ENCODE results near the gene EPHB4. TPM values are rescaled to one million over a fixed set of nuclear protein-coding genes. Genes with fewer than 3 reads are reported as not detected.

EPHB4 gene
- total and polyA plus RNA-seq, 11 donors, result 10.7 to 76.2 (median 21.4) TPM

DNA sequence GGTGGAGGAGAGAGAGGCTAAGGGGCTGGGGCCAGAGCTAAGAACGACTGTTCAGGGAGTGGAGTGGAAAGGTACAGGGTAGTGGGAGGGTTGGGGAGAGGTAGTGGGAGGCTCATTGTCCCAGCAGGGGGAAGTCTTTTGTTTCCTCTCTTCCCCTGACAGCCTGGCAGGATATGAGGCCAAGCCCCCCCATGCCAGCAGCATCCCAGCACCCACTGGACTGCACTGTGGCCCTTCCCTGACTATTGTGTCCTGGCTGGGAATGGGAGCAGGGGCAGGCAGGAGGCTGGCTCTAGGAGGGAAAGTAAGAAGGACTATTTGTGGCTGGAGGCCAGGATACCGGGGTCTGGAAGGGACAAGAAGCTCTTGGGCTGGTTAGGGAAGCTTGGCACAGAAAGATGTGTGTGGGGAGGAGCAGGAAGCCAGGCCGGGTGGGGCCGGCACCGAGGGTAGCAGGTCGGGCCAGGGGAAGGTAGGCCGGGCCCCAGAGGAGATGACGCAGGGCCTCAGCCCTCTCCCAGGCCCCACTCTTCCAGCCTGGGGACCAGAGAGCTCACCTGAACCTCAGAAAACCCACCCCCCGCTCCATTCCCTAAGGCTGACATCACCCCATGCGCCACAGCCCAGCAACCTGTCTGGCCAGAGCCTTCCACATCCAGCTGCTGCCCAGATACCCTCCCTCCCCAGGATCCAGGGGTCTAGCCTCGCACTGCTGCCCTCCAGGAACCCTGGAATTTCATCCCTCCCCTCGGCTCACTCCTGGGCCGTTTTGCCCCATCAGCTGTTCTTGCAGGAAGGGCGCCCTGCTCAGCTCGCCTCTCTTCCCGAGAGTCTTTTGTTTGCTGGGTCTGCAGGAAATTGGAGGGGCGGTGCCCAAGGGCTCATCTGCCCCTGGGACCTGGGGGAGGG is 8.8 kb upstream of the EPHB4 start:
- no peaks in the 10 kb centered on the region for H3K9me3 ChIP-seq
- DNase-seq, result peak; percentile 69 to 83 (median 79)
- ATAC-seq, result peak; percentile 70 to 90 (median 78)
- 36 to 51% (median 44%) methylated on average over 14 to 17 of the region's 17 CpGs for WGBS, 4 donors
- peak overlapping the region; percentile 80 to 95 (median 90) for H3K27ac ChIP-seq
- H3K4me3 ChIP-seq, result peak overlapping the region in 8 of 12 donors; percentile 3 to 54 (median 48)
- H3K27me3 ChIP-seq, result no peaks in the 10 kb centered on the region
- H3K36me3 ChIP-seq, result no peaks in the 10 kb centered on the region
- intact Hi-C loops (cut with DNase I), result loop anchor here in 4 of 10 donors (1.0 to 5.0 kb wide), 2 partner anchors 8 to 34 kb away; no protein-coding TSS in a partner anchor
- peaks cover 0 to 24% (median 7%) of the 10 kb centered on the region in 12 donors for H3K4me1 ChIP-seq
- TF ChIP-seq POLR2A (IDR thresholded peaks at IDR 0.05), result no peak
- TF ChIP-seq, protein P1, sequence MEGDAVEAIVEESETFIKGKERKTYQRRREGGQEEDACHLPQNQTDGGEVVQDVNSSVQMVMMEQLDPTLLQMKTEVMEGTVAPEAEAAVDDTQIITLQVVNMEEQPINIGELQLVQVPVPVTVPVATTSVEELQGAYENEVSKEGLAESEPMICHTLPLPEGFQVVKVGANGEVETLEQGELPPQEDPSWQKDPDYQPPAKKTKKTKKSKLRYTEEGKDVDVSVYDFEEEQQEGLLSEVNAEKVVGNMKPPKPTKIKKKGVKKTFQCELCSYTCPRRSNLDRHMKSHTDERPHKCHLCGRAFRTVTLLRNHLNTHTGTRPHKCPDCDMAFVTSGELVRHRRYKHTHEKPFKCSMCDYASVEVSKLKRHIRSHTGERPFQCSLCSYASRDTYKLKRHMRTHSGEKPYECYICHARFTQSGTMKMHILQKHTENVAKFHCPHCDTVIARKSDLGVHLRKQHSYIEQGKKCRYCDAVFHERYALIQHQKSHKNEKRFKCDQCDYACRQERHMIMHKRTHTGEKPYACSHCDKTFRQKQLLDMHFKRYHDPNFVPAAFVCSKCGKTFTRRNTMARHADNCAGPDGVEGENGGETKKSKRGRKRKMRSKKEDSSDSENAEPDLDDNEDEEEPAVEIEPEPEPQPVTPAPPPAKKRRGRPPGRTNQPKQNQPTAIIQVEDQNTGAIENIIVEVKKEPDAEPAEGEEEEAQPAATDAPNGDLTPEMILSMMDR (IDR thresholded peaks at IDR 0.05), result peak in 1 of 12 donors; percentile 9

DNA sequence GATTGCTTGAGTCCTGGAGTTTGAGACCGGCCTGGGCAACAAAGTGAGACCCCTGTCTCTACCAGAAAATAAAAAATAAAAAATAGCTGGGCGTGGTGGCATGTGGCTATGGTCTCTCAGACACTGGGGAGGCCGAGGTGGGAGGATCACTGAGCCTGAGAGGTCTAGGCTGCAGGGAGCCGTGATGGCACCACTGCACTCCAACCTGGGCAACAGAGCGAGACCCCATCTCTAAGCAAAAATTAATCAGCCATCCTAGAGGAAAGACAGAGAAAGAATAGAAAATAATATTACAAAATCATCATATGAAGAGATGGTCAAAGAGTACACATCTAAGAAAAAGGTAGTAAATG is 4.9 kb upstream of the EPHB4 start:
- H3K27ac ChIP-seq, result no peak overlapping the region
- DNase-seq (no peak), ATAC-seq (no peak)
- H3K9me3 ChIP-seq, result no peaks in the 10 kb centered on the region
- peaks cover 0 to 16% (median 4%) of the 10 kb centered on the region in 9 donors for H3K27me3 ChIP-seq
- H3K36me3 ChIP-seq, result no peaks in the 10 kb centered on the region
- TF ChIP-seq, protein P1 (IDR thresholded peaks at IDR 0.05), result no peak
- TF ChIP-seq POLR2A (IDR thresholded peaks at IDR 0.05), result no peak
- H3K4me1 ChIP-seq, result peaks cover 0 to 39% (median 15%) of the 10 kb centered on the region in 12 donors
- WGBS, 4 donors, result 94 to 98% (median 95%) methylated on average over 5 of the region's 5 CpGs
- intact Hi-C loops (cut with DNase I), result no loop called here
- H3K4me3 ChIP-seq, result no peak overlapping the region

DNA sequence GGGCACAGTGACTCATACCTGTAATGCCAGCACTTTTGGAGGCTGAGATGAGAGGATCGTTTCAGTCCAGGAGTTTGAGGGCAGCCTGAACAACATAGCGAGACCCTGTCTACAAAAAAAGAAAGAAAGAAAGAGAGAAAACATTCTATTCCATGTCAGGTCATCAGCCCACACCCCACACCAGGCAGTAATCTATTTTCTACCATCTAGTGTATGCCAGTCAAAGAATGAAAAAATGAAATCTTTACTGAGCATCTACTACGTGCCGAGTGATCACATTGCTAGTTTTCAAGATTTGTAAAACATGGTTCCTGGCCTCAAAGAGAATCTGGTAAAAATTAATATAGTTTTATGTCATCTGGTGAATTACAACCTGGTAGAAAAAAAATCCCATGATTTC is 3.1 kb upstream of the EPHB4 start:
- WGBS, 4 donors, result 64 to 95% (median 82%) methylated on average over 4 of the region's 4 CpGs
- DNase-seq (no peak), ATAC-seq (no peak)
- no peaks in the 10 kb centered on the region for H3K36me3 ChIP-seq
- intact Hi-C loops (cut with DNase I), result no loop called here
- H3K9me3 ChIP-seq, result no peaks in the 10 kb centered on the region
- TF ChIP-seq, protein P1 (IDR thresholded peaks at IDR 0.05), result no peak
- no peak for TF ChIP-seq POLR2A (IDR thresholded peaks at IDR 0.05)
- H3K27ac ChIP-seq, result peak overlapping the region in 6 of 12 donors; percentile 71 to 93 (median 86)
- peaks cover 0 to 31% (median 12%) of the 10 kb centered on the region in 12 donors for H3K4me1 ChIP-seq
- no peak overlapping the region for H3K4me3 ChIP-seq
- peaks cover 0 to 28% (median 4%) of the 10 kb centered on the region in 9 donors for H3K27me3 ChIP-seq

DNA sequence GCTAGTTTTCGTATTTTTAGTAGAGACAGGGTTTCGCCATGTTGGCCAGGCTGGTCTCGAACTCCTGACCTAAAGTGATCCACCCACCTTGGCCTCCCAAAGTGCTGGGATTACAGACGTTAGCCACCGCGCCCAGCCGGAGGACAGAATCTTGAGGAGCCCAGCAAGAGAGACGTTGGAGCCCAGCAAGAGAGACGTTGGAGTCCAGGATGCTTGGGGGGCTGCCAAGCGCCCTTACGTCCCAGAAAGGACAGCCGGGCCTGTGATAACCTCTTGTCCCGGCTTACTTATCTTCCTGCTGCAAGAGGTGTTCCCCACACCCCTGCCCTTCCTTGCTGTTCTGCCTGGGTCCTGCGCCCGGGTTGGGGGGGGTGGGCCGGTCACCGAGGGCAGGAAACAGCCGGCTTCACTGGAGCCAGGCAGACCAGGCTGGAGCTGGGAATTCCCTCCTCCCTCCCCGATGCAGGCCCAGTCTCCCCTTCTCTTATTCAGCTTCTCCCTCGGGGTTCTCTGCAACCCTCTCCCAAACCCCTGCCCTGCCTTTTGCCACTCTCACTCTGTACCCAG is 1.9 kb upstream of the EPHB4 start:
- peaks cover 0 to 28% (median 4%) of the 10 kb centered on the region in 9 donors for H3K27me3 ChIP-seq
- peak; percentile 35 to 76 (median 64) for ATAC-seq
- peaks cover 0 to 38% (median 13%) of the 10 kb centered on the region in 12 donors for H3K4me1 ChIP-seq
- intact Hi-C loops (cut with DNase I), result no loop called here
- peak overlapping the region; percentile 62 to 94 (median 86) for H3K27ac ChIP-seq
- H3K36me3 ChIP-seq, result peaks cover 0 to under 1% (median 0%) of the 10 kb centered on the region in 9 donors
- peak overlapping the region in 9 of 12 donors; percentile 61 to 80 (median 71) for H3K4me3 ChIP-seq
- TF ChIP-seq, protein P1 (IDR thresholded peaks at IDR 0.05), result no peak
- TF ChIP-seq POLR2A (IDR thresholded peaks at IDR 0.05), result no peak
- no peaks in the 10 kb centered on the region for H3K9me3 ChIP-seq
- DNase-seq, result peak; percentile 71 to 78 (median 74)
- WGBS, 4 donors, result 25 to 39% (median 30%) methylated on average over 15 to 20 of the region's 20 CpGs
